Mesendoderm (in vitro differentiated cells): Measurements from ENCODE around the gene PARVB.

ENCODE experiments used
- DNase-seq: peaks from one replicate; pipeline ENCODE4 v3.0.0; 2013
- H2AK5ac ChIP-seq: 2 replicates; pipeline ENCODE4 v1.6.1; 2013; ENCODE audit warnings: low read length, inconsistent platforms
- H2BK120ac ChIP-seq: 2 replicates; pipeline ENCODE4 v1.6.1; 2013; ENCODE audit warnings: low read depth, mild to moderate bottlenecking, low read length, moderate library complexity, mixed read lengths
- H2BK15ac ChIP-seq: replicated peaks from 2 replicates; pipeline ENCODE4 v1.6.1; 2013; ENCODE audit warnings: low read depth, mild to moderate bottlenecking, moderate library complexity
- H2BK5ac ChIP-seq: 2 replicates; pipeline ENCODE4 v1.6.1; 2013; ENCODE audit warnings: low read length, inconsistent platforms
- H3K18ac ChIP-seq: 2 replicates; pipeline ENCODE4 v1.6.1; 2013; ENCODE audit warnings: mild to moderate bottlenecking, low read length, mixed read lengths
- H3K23ac ChIP-seq: one replicate; pipeline ENCODE4 v1.6.1; 2013; ENCODE audit warnings: low read length
- H3K27ac ChIP-seq: 2 replicates; pipeline ENCODE4 v1.5.1; 2013; ENCODE audit warnings: low read depth, mild to moderate bottlenecking, inconsistent platforms, low read length, moderate library complexity
- H3K27me3 ChIP-seq: 2 replicates; pipeline ENCODE4 v1.6.1; 2013; ENCODE audit warnings: low read length, control low read depth, mild to moderate bottlenecking, inconsistent platforms; ENCODE audit not compliant: insufficient read depth, poor library complexity
- H3K36me3 ChIP-seq: 2 replicates; pipeline ENCODE4 v1.6.1; 2013; ENCODE audit warnings: low read length, inconsistent platforms; ENCODE audit not compliant: control insufficient read depth, insufficient read depth
- H3K4ac ChIP-seq: one replicate; pipeline ENCODE4 v1.6.1; 2013; ENCODE audit warnings: low read depth, mild to moderate bottlenecking, low read length, moderate library complexity
- H3K4me1 ChIP-seq: 2 replicates; pipeline ENCODE4 v1.6.1; 2013; ENCODE audit warnings: low read depth, low read length, inconsistent platforms; ENCODE audit not compliant: control insufficient read depth
- H3K4me2 ChIP-seq: 2 replicates; pipeline ENCODE4 v1.6.1; 2013; ENCODE audit warnings: low read length
- H3K4me3 ChIP-seq: 2 replicates; pipeline ENCODE4 v1.5.1; 2013; ENCODE audit warnings: mild to moderate bottlenecking, low read length
- H3K56ac ChIP-seq: one replicate; pipeline ENCODE4 v1.6.1; 2013; ENCODE audit warnings: low read length
- H3K79me1 ChIP-seq: 2 replicates; pipeline ENCODE4 v1.6.1; 2013; ENCODE audit warnings: low read length, inconsistent platforms
- H3K79me2 ChIP-seq: 2 replicates; pipeline ENCODE4 v1.6.1; 2013; ENCODE audit warnings: mild to moderate bottlenecking, low read length; ENCODE audit not compliant: control insufficient read depth, insufficient read depth
- H3K9ac ChIP-seq: 2 replicates; pipeline ENCODE4 v1.6.1; 2013; ENCODE audit warnings: low read length, inconsistent platforms
- H4K5ac ChIP-seq: one replicate; pipeline ENCODE4 v1.6.1; 2013; ENCODE audit warnings: low read length
- H4K8ac ChIP-seq: one replicate; pipeline ENCODE4 v1.6.1; 2013; ENCODE audit warnings: low read depth, mild to moderate bottlenecking, control low read depth, low read length, moderate library complexity
- WGBS: extraction: QIAGEN DNeasy Blood & Tissue Kit; methylation state at CpG from one replicate; pipeline ENCODE4 v1.1.7; 2013; ENCODE audit warnings: low lambda C conversion rate, missing lambda C conversion rate; ENCODE audit not compliant: insufficient coverage; ENCODE audit errors: extremely low coverage; 5-methylcytosine and 5-hydroxymethylcytosine counted together

The PARVB gene

DNA sequence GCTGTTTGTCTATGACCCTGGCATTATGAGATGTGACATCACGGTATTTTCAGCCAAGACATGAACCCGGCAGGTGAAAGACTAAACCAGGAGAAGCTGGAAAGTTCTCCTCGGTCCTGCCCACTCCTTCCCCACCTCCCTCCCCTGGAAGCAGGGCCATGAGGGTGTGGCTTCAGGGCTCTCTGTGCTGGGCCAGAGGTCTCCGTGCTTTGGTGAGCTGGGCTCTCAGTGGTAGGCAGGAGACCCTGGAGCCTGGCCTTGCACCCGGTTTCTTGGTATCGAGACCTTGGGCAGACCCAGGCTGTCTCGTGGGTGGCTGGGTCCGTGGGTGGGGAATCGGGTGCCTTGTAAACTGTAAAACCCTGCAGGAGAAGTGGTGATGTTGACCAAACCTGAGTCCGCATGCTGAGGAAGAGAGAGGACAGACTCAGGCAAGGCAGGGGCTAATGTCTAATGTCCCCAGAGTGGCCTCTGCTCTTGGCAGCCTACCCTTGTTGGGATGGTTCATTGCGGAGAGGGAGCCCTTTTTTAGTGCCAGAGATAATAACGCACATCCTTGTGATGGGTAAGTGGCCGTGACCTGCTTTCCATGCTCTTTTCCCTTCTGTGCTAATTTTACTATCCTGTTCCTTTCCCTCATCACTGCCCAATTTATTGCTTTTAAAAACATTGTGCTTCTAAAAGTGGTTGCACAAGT, 108.0 kb downstream of the PARVB start:
- H4K8ac ChIP-seq, result no peak overlapping the region
- no peak overlapping the region for H2BK5ac ChIP-seq
- no peak overlapping the region for H3K4ac ChIP-seq
- no peak overlapping the region for H3K23ac ChIP-seq
- no peak for DNase-seq
- no peak overlapping the region for H3K27ac ChIP-seq
- H4K5ac ChIP-seq, result no peak overlapping the region
- H3K18ac ChIP-seq, result no peak overlapping the region
- no peak overlapping the region for H2BK120ac ChIP-seq
- H3K4me3 ChIP-seq, result no peak overlapping the region
- no peaks in the 10 kb centered on the region for H3K79me2 ChIP-seq
- no peak overlapping the region for H3K56ac ChIP-seq
- no CpG with 5 or more reads among the region's 13 CpGs for WGBS
- no peaks in the 10 kb centered on the region for H3K27me3 ChIP-seq
- no peak overlapping the region for H2AK5ac ChIP-seq
- no peaks in the 10 kb centered on the region for H3K79me1 ChIP-seq
- H3K9ac ChIP-seq, result no peak overlapping the region
- H3K36me3 ChIP-seq, result peaks cover 1% of the 10 kb centered on the region
- no peak overlapping the region for H2BK15ac ChIP-seq
- H3K4me1 ChIP-seq, result peaks cover 1% of the 10 kb centered on the region
- no peak overlapping the region for H3K4me2 ChIP-seq

- H3K4ac ChIP-seq, result no peak overlapping the region
- no peak overlapping the region for H2BK120ac ChIP-seq
- H3K4me3 ChIP-seq, result no peak overlapping the region
- no peak overlapping the region for H4K5ac ChIP-seq
- no peak overlapping the region for H2BK15ac ChIP-seq
- H3K36me3 ChIP-seq, result peaks cover 1% of the 10 kb centered on the region
- peak; percentile 49 for DNase-seq
- no peaks in the 10 kb centered on the region for H3K79me2 ChIP-seq
- H3K79me1 ChIP-seq, result no peaks in the 10 kb centered on the region
- H3K18ac ChIP-seq, result no peak overlapping the region
- H3K27ac ChIP-seq, result no peak overlapping the region
- H4K8ac ChIP-seq, result no peak overlapping the region
- no peak overlapping the region for H3K9ac ChIP-seq
- WGBS, result no CpG with 5 or more reads among the region's 12 CpGs
- H2AK5ac ChIP-seq, result no peak overlapping the region
- no peak overlapping the region for H2BK5ac ChIP-seq
- H3K23ac ChIP-seq, result no peak overlapping the region
- H3K27me3 ChIP-seq, result no peaks in the 10 kb centered on the region
- no peak overlapping the region for H3K56ac ChIP-seq
- H3K4me2 ChIP-seq, result no peak overlapping the region
- peaks cover 1% of the 10 kb centered on the region for H3K4me1 ChIP-seq
Measured at GRCh38 chr22:44132724-44133123, 108.6 kb downstream of the PARVB start.

- H2AK5ac ChIP-seq, result no peak overlapping the region
- H3K4me3 ChIP-seq, result no peak overlapping the region
- no peak overlapping the region for H3K18ac ChIP-seq
- no peak overlapping the region for H3K4me2 ChIP-seq
- H3K36me3 ChIP-seq, result peaks cover 1% of the 10 kb centered on the region
- no peak overlapping the region for H2BK120ac ChIP-seq
- no peaks in the 10 kb centered on the region for H3K79me1 ChIP-seq
- no peaks in the 10 kb centered on the region for H3K27me3 ChIP-seq
- no peak overlapping the region for H3K56ac ChIP-seq
- DNase-seq, result no peak
- no peak overlapping the region for H4K5ac ChIP-seq
- H3K4me1 ChIP-seq, result peaks cover 1% of the 10 kb centered on the region
- no peak overlapping the region for H3K9ac ChIP-seq
- no peak overlapping the region for H2BK15ac ChIP-seq
- no peak overlapping the region for H3K27ac ChIP-seq
- H4K8ac ChIP-seq, result no peak overlapping the region
- no CpG with 5 or more reads among the region's 6 CpGs for WGBS
- no peak overlapping the region for H3K4ac ChIP-seq
- no peaks in the 10 kb centered on the region for H3K79me2 ChIP-seq
- H3K23ac ChIP-seq, result no peak overlapping the region
- no peak overlapping the region for H2BK5ac ChIP-seq
Measured at GRCh38 chr22:44133161-44133560, 109.1 kb downstream of the PARVB start.

GRCh38 chr22:44133901-44134571, 109.9 kb downstream of the PARVB start:
- H3K79me1 ChIP-seq, result no peaks in the 10 kb centered on the region
- H3K36me3 ChIP-seq, result peaks cover 1% of the 10 kb centered on the region
- peaks cover 1% of the 10 kb centered on the region for H3K4me1 ChIP-seq
- H3K56ac ChIP-seq, result no peak overlapping the region
- H2BK15ac ChIP-seq, result no peak overlapping the region
- no peak for DNase-seq
- H2AK5ac ChIP-seq, result no peak overlapping the region
- no peak overlapping the region for H4K8ac ChIP-seq
- H3K4me2 ChIP-seq, result no peak overlapping the region
- H2BK5ac ChIP-seq, result no peak overlapping the region
- no peak overlapping the region for H2BK120ac ChIP-seq
- H3K9ac ChIP-seq, result no peak overlapping the region
- no peaks in the 10 kb centered on the region for H3K27me3 ChIP-seq
- H3K23ac ChIP-seq, result no peak overlapping the region
- no CpG with 5 or more reads among the region's 21 CpGs for WGBS
- H3K18ac ChIP-seq, result no peak overlapping the region
- H3K27ac ChIP-seq, result no peak overlapping the region
- no peak overlapping the region for H3K4me3 ChIP-seq
- H3K4ac ChIP-seq, result no peak overlapping the region
- no peaks in the 10 kb centered on the region for H3K79me2 ChIP-seq
- H4K5ac ChIP-seq, result no peak overlapping the region

GRCh38 chr22:44136112-44136511, 112.0 kb downstream of the PARVB start:
- Histone ChIP-seq H2BK120ac (no peak overlapping the region), H3K9ac (no peak overlapping the region), H3K4me3 (no peak overlapping the region), H3K36me3 (peaks cover 1% of the 10 kb centered on the region), H3K4me1 (peaks cover 1% of the 10 kb centered on the region), H2BK15ac (no peak overlapping the region), H3K23ac (no peak overlapping the region), H3K4ac (no peak overlapping the region), H3K79me1 (no peaks in the 10 kb centered on the region), H3K27ac (no peak overlapping the region), H3K4me2 (no peak overlapping the region), H4K8ac (no peak overlapping the region), H3K18ac (no peak overlapping the region), H2AK5ac (no peak overlapping the region), H3K56ac (no peak overlapping the region), H4K5ac (no peak overlapping the region), H3K79me2 (no peaks in the 10 kb centered on the region), H2BK5ac (no peak overlapping the region), H3K27me3 (no peaks in the 10 kb centered on the region)
- WGBS, result no CpG with 5 or more reads among the region's 8 CpGs
- no peak for DNase-seq

DNA sequence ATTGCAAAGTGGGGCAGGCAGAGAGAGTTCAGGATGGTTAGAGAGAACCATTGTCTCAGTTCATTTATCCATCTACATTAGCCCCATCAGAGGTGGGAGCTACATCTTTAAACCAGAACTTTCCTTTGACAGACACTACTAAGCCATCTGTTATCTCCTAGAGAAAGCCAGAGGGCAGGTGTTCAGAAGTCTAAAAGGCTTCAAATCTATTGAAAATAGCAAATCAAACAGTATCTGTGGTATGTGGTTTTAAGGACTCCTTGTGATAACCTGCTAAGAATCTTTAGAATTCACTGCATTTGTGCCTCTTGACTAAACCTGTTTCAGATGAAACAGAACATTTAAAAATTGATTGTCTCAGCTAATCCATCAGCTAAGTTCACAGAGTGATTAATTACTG, 112.7 kb downstream of the PARVB start:
- no peak overlapping the region for H3K27ac ChIP-seq

More for the DNA sequence above, 112.7 kb downstream of the PARVB start:
- Histone ChIP-seq H3K4ac (no peak overlapping the region), H3K18ac (no peak overlapping the region), H3K4me1 (peaks cover 1% of the 10 kb centered on the region), H3K9ac (no peak overlapping the region), H3K27me3 (no peaks in the 10 kb centered on the region), H2BK5ac (no peak overlapping the region), H2BK120ac (no peak overlapping the region), H3K56ac (no peak overlapping the region), H2BK15ac (no peak overlapping the region), H4K8ac (no peak overlapping the region), H3K79me2 (no peaks in the 10 kb centered on the region), H4K5ac (no peak overlapping the region), H3K4me2 (no peak overlapping the region), H3K4me3 (no peak overlapping the region), H2AK5ac (no peak overlapping the region), H3K36me3 (peaks cover 1% of the 10 kb centered on the region), H3K79me1 (no peaks in the 10 kb centered on the region), H3K23ac (no peak overlapping the region)
- no peak for DNase-seq
